Prostate gland (tissue), 2 donors: ENCODE data around the gene BCR.

Experiments
- CTCF ChIP-seq, 4 experiments: fragments of 200-600 bp in 2 of 4; fragments of 450-650 bp in 2 of 4; sonication (generic) in 2 of 4; IDR thresholded peaks; 1 replicate in 3 of 4; 2 replicates in 1 of 4; pipeline ENCODE4 v1.5.1; 2016 to 2019; ENCODE audit warnings: antibody characterized with exemption in 4 of 4, mild to moderate bottlenecking in 2 of 4, moderate library complexity in 2 of 4
- POLR2A ChIP-seq: fragments of 450-650 bp; IDR thresholded peaks from one replicate; pipeline ENCODE4 v1.6.1; 2016; ENCODE audit warnings: antibody characterized with exemption, mild to moderate bottlenecking
- POLR2AphosphoS5 ChIP-seq: sonication (generic); formaldehyde crosslinking; IDR thresholded peaks from one replicate; pipeline ENCODE4 v1.6.1; 2017; ENCODE audit warnings: antibody characterized with exemption

DNA sequence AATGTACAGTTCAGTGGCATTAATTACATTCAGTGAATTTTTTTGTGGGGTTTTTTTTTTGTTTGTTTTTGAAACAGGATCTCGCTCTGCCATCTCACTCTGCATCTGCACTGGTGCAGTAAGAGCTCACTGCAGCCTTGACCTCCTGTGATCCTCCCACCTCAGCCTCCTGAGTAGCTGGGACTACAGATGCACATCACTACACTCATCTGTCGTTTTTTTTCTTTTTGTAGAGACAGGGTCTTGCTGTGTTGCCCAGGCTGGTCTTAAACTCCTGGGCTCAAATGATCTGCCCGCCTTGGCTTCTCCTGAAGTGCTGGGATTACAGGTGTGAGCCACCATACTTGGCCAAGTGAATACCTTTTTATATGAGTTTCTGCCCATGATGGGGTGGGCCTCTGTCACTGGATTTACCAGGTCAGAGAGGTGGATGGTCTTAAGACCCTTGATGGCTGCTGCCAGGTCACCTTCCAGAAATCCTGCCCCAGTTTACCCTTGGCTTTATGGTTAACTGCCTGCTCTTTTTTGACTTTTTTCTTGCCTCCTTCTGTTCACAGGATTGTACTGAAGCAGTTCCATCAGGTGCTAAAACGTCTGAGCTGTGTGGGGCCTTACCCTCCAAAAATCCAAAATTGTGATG lies 22.6 kb downstream of the BCR start:
- TF ChIP-seq CTCF (IDR thresholded peaks at IDR 0.05) (no peak), POLR2AphosphoS5 (no peak), POLR2A (no peak)
